SK-N-SH (cell line): Measurements from ENCODE around the gene RASIP1.

ENCODE experiments used
- CHD2 ChIP-seq: fragments of 150-350 bp; IDR thresholded peaks from 2 replicates; pipeline ENCODE4 v1.6.1; 2018; ENCODE audit warnings: low read length; ENCODE audit not compliant: partially characterized antibody
- CTCF ChIP-seq: fragments of 200-600 bp; sonication (generic); IDR thresholded peaks from 2 replicates; pipeline ENCODE4 v1.6.1; 2017; ENCODE audit warnings: antibody characterized with exemption, mild to moderate bottlenecking, moderate library complexity
- FOXJ3 ChIP-seq: sonication (generic); formaldehyde crosslinking; IDR thresholded peaks from 2 replicates; pipeline ENCODE4 v1.5.1; 2020; ENCODE audit warnings: mild to moderate bottlenecking, missing genetic modification reagents
- GABPA ChIP-seq: IDR thresholded peaks from 2 replicates; pipeline ENCODE4 v1.4.0; 2012; ENCODE audit warnings: low read depth, mild to moderate bottlenecking
- MEF2A ChIP-seq: IDR thresholded peaks from 2 replicates; pipeline ENCODE4 v1.4.0; 2012; ENCODE audit warnings: low read depth, borderline replicate concordance
- POLR2AphosphoS5 ChIP-seq: IDR thresholded peaks from 2 replicates; pipeline ENCODE4 v1.6.1; 2012; ENCODE audit warnings: low read depth, low read length
- RFX5 ChIP-seq: IDR thresholded peaks from 2 replicates; pipeline ENCODE4 v1.6.1; 2012; ENCODE audit warnings: mild to moderate bottlenecking, improper control_type of control experiment, low read length
- SIN3A ChIP-seq: IDR thresholded peaks from 2 replicates; pipeline ENCODE4 v1.6.1; 2012; ENCODE audit warnings: low read depth, mild to moderate bottlenecking, low read length, moderate library complexity, borderline replicate concordance
- SMC3 ChIP-seq: IDR thresholded peaks from 2 replicates; pipeline ENCODE4 v1.6.1; 2012; ENCODE audit warnings: low read depth, low read length, improper control_type of control experiment
- TAF1 ChIP-seq: IDR thresholded peaks from 2 replicates; pipeline ENCODE4 v1.6.1; 2012; ENCODE audit warnings: low read depth, mild to moderate bottlenecking, low read length, moderate library complexity, borderline replicate concordance
- TCF12 ChIP-seq: IDR thresholded peaks from 2 replicates; pipeline ENCODE4 v1.4.0; 2012
- YY1 ChIP-seq: IDR thresholded peaks from 2 replicates; pipeline ENCODE4 v1.4.0; 2012; ENCODE audit warnings: low read depth, mild to moderate bottlenecking
- TF ChIP-seq, protein P1 (sequence below): IDR thresholded peaks from 2 replicates; pipeline ENCODE4 v1.4.0; 2012; ENCODE audit warnings: low read depth

- TF ChIP-seq TCF12 (no peak), CTCF (no peak), FOXJ3 (CRISPR knock-in tag) (no peak), SMC3 (no peak), TAF1 (no peak), CHD2 (peak; percentile 77), RFX5 (no peak), POLR2AphosphoS5 (no peak), YY1 (no peak), SIN3A (no peak), MEF2A (no peak), GABPA (no peak)
- TF ChIP-seq, protein P1, sequence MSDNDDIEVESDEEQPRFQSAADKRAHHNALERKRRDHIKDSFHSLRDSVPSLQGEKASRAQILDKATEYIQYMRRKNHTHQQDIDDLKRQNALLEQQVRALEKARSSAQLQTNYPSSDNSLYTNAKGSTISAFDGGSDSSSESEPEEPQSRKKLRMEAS: no peak
Observed at GRCh38 chr19:48745208-48745995, 5.0 kb upstream of the RASIP1 start.
